ENCODE results near the gene LRP1B.

Gene LRP1B

GRCh38 chr2:141582213-141582612 lies 548.6 kb downstream of the LRP1B start:
- DNase-seq (ENCODE audit: low spot score), result no peak

GRCh38 chr2:141579071-141579470 lies 551.7 kb downstream of the LRP1B start:
- DNase-seq (ENCODE audit: low spot score), result no peak

- no peak for DNase-seq (ENCODE audit: low spot score)
These were observed 560.2 kb downstream of the LRP1B start for GRCh38 chr2:141570474-141571131.

GRCh38 chr2:141569941-141570340 lies 560.9 kb downstream of the LRP1B start:
- DNase-seq (ENCODE audit: low spot score), result no peak

GRCh38 chr2:141565597-141565996 lies 565.2 kb downstream of the LRP1B start:
- no peak for DNase-seq (ENCODE audit: low spot score)

- DNase-seq (ENCODE audit: low spot score), result no peak
These were observed 570.1 kb downstream of the LRP1B start for GRCh38 chr2:141560723-141561122.

- DNase-seq (ENCODE audit: low spot score), result no peak
These were observed 573.3 kb downstream of the LRP1B start for GRCh38 chr2:141557329-141558095.

GRCh38 chr2:141555876-141556470 lies 574.8 kb downstream of the LRP1B start:
- DNase-seq (ENCODE audit: low spot score), result no peak

- no peak for DNase-seq (ENCODE audit: low spot score)
These were observed 576.0 kb downstream of the LRP1B start for GRCh38 chr2:141554810-141555209.

- no peak for DNase-seq (ENCODE audit: low spot score)
These were observed 596.0 kb downstream of the LRP1B start for GRCh38 chr2:141534666-141535362.

GRCh38 chr2:141529659-141530058 lies 601.2 kb downstream of the LRP1B start:
- DNase-seq (ENCODE audit: low spot score), result no peak

GRCh38 chr2:141528990-141529389 lies 601.8 kb downstream of the LRP1B start:
- no peak for DNase-seq (ENCODE audit: low spot score)

- DNase-seq (ENCODE audit: low spot score), result no peak
These were observed 604.1 kb downstream of the LRP1B start for GRCh38 chr2:141526760-141527159.

- no peak for DNase-seq (ENCODE audit: low spot score)
These were observed 606.0 kb downstream of the LRP1B start for GRCh38 chr2:141524777-141525176.

- no peak for DNase-seq (ENCODE audit: low spot score)
These were observed 607.6 kb downstream of the LRP1B start for GRCh38 chr2:141523199-141523598.

- no peak for DNase-seq (ENCODE audit: low spot score)
These were observed 608.1 kb downstream of the LRP1B start for GRCh38 chr2:141522702-141523101.

- no peak for DNase-seq (ENCODE audit: low spot score)
These were observed 608.8 kb downstream of the LRP1B start for GRCh38 chr2:141522048-141522447.

GRCh38 chr2:141519906-141520305 lies 610.9 kb downstream of the LRP1B start:
- no peak for DNase-seq (ENCODE audit: low spot score)

- DNase-seq (ENCODE audit: low spot score), result no peak
These were observed 612.9 kb downstream of the LRP1B start for GRCh38 chr2:141517852-141518421.

- DNase-seq (ENCODE audit: low spot score), result no peak
These were observed 613.5 kb downstream of the LRP1B start for GRCh38 chr2:141517180-141517851.

- no peak for DNase-seq (ENCODE audit: low spot score)
These were observed 614.9 kb downstream of the LRP1B start for GRCh38 chr2:141515931-141516330.

GRCh38 chr2:141513853-141514252 lies 617.0 kb downstream of the LRP1B start:
- no peak for DNase-seq (ENCODE audit: low spot score)

Data from HuH-7.5 (cell line).